Ishikawa (cell line): ENCODE results near the gene HSPH1.

ENCODE experiments used
- CEBPB ChIP-seq: IDR thresholded peaks from 2 replicates; pipeline ENCODE4 v1.6.1; 2012
- CREB1 ChIP-seq: IDR thresholded peaks from 2 replicates; pipeline ENCODE4 v1.6.1; 2012; ENCODE audit warnings: low read depth
- EGR1 ChIP-seq: IDR thresholded peaks from 2 replicates; pipeline ENCODE4 v1.6.1; 2012
- EP300 ChIP-seq: IDR thresholded peaks from 2 replicates; pipeline ENCODE4 v1.6.1; 2012; ENCODE audit warnings: borderline replicate concordance
- NFIC ChIP-seq: IDR thresholded peaks from 2 replicates; pipeline ENCODE4 v1.6.1; 2012
- RAD21 ChIP-seq: IDR thresholded peaks from 2 replicates; pipeline ENCODE4 v1.6.1; 2012; ENCODE audit warnings: low read depth
- TAF1 ChIP-seq: IDR thresholded peaks from 2 replicates; pipeline ENCODE4 v1.6.1; 2012; ENCODE audit warnings: low read depth, mild to moderate bottlenecking
- TCF12 ChIP-seq: IDR thresholded peaks from 2 replicates; pipeline ENCODE4 v1.6.1; 2012; ENCODE audit warnings: low read depth
- TEAD4 ChIP-seq: IDR thresholded peaks from 2 replicates; pipeline ENCODE4 v1.6.1; 2012
- YY1 ChIP-seq: IDR thresholded peaks from 2 replicates; pipeline ENCODE4 v1.6.1; 2012; ENCODE audit warnings: low read depth
- ZBTB7A ChIP-seq: IDR thresholded peaks from 2 replicates; pipeline ENCODE4 v1.6.1; 2012; ENCODE audit warnings: low read depth
- TF ChIP-seq, protein P1 (sequence below): IDR thresholded peaks from 2 replicates; pipeline ENCODE4 v1.6.1; 2012; ENCODE audit warnings: low read depth, mild to moderate bottlenecking
- TF ChIP-seq, protein P2 (sequence below): IDR thresholded peaks from 2 replicates; pipeline ENCODE4 v1.6.1; 2012
- TF ChIP-seq, protein P3 (sequence below): IDR thresholded peaks from 2 replicates; pipeline ENCODE4 v1.6.1; 2012

HSPH1 gene

DNA sequence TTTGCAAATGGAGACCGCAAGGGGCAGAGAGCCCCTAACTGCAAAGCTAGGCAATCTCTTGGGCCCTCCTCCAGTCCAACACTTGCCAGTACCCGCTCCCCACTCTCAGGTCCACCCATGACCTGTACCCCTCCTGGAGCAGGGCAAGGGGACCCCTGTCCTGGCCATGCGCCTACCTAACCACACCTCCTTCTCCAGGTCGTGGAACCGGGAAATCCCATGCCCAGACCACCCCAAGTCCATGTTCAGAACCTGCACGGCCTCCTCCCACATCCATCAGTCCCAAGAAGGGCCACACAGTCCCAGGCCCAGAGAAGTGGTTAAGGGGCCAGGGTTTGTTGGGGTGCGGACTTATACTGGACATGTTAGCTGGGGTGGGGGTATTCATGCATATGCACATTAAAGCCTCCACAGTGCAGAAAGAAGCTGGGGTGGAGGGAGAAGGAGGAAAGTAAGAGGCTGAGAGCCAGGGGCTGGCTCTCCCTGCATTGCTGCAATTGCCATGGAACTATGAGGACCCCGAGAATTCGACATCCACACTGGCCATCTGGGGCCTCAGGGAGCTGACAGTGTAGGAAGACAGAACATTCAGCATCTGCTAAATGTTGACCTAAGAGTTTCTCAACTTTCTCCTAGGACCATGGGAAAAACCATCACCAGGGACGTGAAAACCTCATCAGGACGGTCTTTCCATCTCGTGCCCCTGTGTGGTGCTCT, 39.0 kb downstream of the HSPH1 start:
- no peak for TF ChIP-seq TCF12
- TF ChIP-seq TEAD4 = no peak
- TF ChIP-seq, protein P1, sequence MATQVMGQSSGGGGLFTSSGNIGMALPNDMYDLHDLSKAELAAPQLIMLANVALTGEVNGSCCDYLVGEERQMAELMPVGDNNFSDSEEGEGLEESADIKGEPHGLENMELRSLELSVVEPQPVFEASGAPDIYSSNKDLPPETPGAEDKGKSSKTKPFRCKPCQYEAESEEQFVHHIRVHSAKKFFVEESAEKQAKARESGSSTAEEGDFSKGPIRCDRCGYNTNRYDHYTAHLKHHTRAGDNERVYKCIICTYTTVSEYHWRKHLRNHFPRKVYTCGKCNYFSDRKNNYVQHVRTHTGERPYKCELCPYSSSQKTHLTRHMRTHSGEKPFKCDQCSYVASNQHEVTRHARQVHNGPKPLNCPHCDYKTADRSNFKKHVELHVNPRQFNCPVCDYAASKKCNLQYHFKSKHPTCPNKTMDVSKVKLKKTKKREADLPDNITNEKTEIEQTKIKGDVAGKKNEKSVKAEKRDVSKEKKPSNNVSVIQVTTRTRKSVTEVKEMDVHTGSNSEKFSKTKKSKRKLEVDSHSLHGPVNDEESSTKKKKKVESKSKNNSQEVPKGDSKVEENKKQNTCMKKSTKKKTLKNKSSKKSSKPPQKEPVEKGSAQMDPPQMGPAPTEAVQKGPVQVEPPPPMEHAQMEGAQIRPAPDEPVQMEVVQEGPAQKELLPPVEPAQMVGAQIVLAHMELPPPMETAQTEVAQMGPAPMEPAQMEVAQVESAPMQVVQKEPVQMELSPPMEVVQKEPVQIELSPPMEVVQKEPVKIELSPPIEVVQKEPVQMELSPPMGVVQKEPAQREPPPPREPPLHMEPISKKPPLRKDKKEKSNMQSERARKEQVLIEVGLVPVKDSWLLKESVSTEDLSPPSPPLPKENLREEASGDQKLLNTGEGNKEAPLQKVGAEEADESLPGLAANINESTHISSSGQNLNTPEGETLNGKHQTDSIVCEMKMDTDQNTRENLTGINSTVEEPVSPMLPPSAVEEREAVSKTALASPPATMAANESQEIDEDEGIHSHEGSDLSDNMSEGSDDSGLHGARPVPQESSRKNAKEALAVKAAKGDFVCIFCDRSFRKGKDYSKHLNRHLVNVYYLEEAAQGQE = no peak
- TF ChIP-seq NFIC = no peak
- no peak for TF ChIP-seq TAF1
- TF ChIP-seq RAD21 = no peak
- TF ChIP-seq CEBPB = no peak
- TF ChIP-seq, protein P2, sequence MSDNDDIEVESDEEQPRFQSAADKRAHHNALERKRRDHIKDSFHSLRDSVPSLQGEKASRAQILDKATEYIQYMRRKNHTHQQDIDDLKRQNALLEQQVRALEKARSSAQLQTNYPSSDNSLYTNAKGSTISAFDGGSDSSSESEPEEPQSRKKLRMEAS = no peak
- TF ChIP-seq, protein P3, sequence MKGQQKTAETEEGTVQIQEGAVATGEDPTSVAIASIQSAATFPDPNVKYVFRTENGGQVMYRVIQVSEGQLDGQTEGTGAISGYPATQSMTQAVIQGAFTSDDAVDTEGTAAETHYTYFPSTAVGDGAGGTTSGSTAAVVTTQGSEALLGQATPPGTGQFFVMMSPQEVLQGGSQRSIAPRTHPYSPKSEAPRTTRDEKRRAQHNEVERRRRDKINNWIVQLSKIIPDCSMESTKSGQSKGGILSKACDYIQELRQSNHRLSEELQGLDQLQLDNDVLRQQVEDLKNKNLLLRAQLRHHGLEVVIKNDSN = no peak

DNA sequence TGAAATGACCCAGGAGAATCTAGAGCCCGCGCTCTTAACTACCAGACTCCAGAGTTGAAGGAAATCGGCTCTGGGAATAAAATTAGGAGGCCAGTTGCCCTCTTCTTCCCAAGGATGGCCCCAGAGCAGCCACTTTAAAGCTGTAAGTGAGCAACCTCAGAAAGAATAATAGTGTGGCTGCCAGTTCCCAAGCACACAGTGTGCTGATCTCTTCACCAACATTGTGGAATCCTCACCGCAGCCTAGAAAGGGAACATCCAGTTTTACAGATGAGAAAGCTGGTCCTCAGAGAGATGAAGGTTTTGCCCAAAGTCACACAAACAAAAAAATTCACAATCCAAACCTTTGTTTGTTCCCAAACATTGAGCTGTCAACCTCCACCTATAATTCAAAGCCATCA, 39.6 kb downstream of the HSPH1 start:
- no peak for TF ChIP-seq ZBTB7A
- TF ChIP-seq EP300 = no peak
- no peak for TF ChIP-seq CREB1

DNA sequence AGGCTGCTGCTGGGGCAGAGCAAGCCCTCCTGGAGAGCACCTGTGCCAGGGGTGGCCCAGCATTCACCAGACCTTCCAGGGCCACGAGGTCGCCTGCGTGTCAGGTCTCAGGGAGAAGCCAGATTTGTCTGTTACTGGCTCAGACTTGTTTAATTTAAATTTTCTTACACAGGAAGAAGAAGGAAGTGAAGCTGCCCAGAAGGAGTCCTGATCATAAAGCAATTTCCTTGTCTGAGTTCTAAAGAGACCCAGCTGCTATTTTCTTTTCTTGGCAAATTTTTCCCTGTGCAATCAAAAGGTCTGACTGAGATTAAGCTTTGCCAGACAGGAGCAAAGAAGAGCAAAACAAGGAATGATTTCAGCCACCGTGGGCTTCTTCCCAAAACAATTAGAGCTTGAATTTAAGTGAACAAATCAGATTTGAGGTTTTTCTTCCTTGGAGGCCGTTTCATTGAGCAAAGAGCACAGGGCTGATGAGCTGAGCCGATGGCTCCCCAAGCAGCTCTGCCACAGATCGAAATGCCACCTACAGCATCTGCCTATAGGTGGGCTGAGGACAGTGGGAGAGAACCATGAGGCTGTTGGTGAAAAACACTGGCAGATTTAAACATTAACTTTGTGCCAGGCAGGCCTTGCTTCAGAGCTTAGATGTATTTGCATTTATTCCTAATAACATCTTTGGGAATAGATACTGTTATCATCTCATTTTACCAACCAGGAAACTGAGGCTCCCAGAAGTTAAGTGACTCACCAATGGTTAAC, 40.1 kb downstream of the HSPH1 start:
- no peak for TF ChIP-seq RAD21
- TF ChIP-seq CEBPB = no peak
- TF ChIP-seq EP300 = no peak
- TF ChIP-seq, protein P1 = no peak
- TF ChIP-seq, protein P2 = no peak
- TF ChIP-seq, protein P3 = no peak
- no peak for TF ChIP-seq ZBTB7A
- TF ChIP-seq CREB1 = no peak
- no peak for TF ChIP-seq YY1

DNA sequence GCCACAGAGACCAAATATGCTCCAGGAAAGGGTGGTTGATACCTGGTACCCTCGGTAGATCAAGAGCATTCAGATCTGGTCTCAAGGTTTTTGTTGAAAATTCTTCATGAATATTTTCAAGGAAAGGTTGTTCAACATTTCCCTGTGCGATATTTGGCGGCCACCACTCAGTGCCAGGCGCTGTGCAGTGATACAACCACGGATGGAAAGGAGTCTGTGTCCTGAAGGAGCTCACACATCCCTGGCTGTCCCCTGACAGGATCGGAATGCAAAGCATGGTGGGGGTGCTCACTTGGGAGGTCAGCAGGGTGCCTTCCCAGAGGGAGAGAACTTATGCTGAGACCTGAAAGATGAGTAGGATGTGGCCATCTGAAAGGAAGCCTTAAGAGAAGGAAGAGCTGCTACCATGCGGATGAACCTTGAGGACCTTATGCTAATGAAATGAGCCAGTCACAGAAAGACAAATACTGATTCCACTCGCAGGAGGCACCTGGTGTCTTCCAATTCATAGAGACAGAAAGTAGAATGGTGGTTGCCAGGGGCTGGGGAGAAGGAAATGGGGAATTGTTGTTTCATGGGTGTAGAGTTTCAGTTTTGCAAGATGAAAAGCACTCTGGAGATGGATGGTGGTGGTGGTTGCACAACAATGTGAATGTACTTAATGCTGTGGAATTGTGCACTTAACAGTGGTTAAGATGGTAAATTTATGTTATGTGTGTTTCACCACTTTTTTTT, 41.6 kb downstream of the HSPH1 start:
- TF ChIP-seq CEBPB = no peak
- TF ChIP-seq TCF12 = no peak
- TF ChIP-seq NFIC = no peak
- TF ChIP-seq, protein P3 = no peak
- no peak for TF ChIP-seq EGR1
- TF ChIP-seq ZBTB7A = no peak
- no peak for TF ChIP-seq TAF1
- TF ChIP-seq, protein P1 = no peak
- no peak for TF ChIP-seq EP300
- TF ChIP-seq RAD21 = no peak
- TF ChIP-seq CREB1 = no peak
- TF ChIP-seq, protein P2 = no peak
